ENCODE measurements around the gene ASTE1.

ASTE1 gene

GRCh38 chr3:130963878-130964277 lies 62.7 kb downstream of the ASTE1 start:
- DNase-seq (ENCODE audit: low read depth): peak; percentile 40
- no peak overlapping the region for H3K4me3 ChIP-seq (ENCODE audit: low read depth, low read length)
- no peak for TF ChIP-seq CTCF (IDR thresholded peaks at IDR 0.05; ENCODE audit: low read depth, low read length)
- no peak for TF ChIP-seq POLR2A (IDR thresholded peaks at IDR 0.05; ENCODE audit: extremely low read depth, insufficient read length)
